NCI-H526 (cell line): ENCODE data around the gene FAM50A.
"Not testable (repeated sequence)": the region's sequence is repeated elsewhere in the genome, so short reads cannot be mapped to it uniquely, and the experiment has no call there.

ENCODE experiments used
- DNase-seq, 2 experiments: peaks; one replicate each; lab custom pipeline; 2025; lab: John Stamatoyannopoulos, UW

The FAM50A gene

DNA sequence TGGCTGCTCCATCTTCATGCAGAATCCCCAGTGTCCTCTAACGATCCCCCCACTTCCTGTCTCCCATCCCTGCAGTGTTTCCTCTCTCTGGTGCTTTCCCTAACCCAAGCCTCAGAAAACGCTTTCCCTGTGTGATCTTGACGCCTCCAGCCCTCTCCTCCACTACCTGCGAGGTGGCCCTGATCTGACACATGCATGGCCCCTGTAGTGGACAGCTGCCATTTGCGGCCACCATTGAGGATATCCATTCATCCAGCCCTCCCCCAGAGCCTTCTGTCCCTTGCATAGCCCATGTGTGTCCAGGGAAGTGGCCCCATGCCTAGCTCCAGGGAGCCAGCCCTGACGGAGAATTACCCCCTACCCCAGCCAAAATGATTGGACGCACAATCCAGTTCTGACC, 39.4 kb downstream of the FAM50A start:
- DNase-seq, result no peak

- DNase-seq, result no peak
Observed at GRCh38 chrX:154484255-154485149, 40.6 kb downstream of the FAM50A start.

DNA sequence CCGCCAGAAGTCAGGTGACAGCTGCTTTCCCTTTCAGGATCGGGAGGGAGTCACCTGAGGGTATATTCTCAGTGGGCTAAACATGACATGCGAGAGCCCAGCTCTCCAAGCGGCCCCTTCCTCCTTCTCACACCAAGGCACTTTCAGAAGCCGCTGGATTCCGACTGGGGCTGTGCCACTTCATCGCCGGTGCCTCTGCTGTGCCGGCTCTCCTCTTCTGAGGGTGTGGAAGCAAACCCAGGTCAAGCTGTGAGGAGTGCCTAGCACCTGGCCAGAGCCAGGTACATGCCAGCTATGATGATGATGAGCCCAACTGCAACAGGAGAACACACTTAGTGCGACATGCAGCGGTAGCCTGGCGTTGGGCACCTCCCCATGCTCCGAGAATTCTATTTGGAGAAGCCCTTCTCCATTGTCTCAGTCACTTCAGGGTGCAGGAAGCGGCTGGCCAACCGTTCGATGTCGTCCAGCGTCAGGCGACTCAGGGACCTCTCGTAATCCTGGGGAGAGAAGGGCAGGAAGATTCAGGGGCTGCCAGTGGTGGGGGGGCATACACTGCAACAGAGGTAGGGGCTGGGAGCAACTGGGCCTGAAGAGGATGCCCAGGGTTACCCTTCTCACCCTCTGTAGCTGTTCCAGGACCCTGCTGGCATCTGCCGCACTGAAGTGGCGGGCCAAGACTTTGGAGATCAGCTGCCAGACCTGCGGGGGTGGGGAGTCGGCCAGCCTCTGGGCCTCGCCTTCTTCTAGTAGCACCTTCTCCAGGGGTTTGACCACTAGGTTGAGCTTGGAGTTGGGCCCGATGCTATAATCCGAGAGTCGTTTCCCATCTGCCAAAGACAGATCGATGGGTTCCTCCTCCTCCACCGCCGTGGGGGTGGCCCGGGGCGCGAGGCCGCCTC, 41.5 kb downstream of the FAM50A start:
- peak in 1 of 2 experiments; percentile 60 for DNase-seq

- DNase-seq, result peak in 1 of 2 experiments; percentile 71
Observed at GRCh38 chrX:154486052-154486395, 42.1 kb downstream of the FAM50A start.

- DNase-seq, result peak; percentile 77 to 92
Observed at GRCh38 chrX:154486396-154487207, 42.7 kb downstream of the FAM50A start, which contains the start of gene UBL4A. UBL4A (minus strand) TSS chrX:154486615; CDS start chrX:154486584, 31 bp downstream.

- DNase-seq, result no peak
Observed at GRCh38 chrX:154487518-154488290, 43.8 kb downstream of the FAM50A start.

DNA sequence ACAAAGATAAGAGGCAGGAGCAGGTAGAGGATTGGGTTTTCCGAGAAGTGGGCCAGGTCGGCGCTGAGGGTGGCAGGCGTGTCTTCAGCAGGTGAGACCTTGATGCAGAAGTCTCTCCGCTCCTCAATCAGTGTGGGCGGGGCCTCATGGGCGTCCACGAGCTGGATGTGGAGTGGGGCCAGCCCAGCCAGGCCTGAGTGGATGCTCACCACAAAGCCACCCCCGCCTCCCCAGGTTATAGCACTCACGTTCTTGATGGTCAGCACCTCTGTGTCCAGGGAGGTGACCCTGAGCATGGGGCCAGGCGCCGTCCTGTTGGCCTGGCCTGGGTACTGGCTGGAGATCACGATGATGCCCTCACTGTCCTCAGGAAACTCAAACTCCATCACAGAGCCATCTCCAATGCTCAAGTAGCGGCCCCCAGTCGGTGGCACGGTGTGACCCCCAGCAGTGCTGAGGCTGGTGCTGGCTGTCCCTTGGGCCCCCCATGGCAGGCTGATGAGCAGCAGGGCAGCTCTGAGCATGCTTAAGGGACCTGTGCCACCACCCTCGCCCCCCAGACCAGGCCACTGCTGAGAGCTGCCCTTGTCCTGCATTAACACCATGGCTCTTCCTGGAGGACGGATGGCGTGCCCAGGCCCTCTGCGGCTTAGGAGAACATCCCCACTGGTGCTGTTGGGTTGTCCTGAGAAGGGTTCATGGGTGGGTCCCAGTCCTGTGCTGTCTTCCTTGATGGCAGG, 44.6 kb downstream of the FAM50A start:
- DNase-seq, result no peak

DNA sequence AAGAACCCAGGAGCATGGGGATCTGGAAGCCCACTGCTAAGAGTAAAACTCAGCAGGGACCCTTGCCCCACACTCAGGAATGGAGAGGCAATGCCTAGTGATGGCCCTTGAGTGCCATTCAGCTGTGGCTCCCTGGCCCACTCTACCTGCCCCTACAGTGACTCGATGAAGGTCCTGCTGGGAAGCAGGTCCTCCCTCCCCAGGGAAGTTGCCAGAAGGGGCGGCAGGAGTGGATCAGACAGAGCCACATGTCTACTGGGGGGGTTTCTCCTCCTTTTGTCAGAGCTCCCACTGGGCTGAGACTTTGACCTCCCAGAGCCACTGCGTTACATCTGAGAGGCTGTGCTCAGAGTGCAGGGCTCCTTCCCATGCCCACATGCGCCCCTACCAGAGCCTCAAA, 45.2 kb downstream of the FAM50A start:
- no peak for DNase-seq

DNA sequence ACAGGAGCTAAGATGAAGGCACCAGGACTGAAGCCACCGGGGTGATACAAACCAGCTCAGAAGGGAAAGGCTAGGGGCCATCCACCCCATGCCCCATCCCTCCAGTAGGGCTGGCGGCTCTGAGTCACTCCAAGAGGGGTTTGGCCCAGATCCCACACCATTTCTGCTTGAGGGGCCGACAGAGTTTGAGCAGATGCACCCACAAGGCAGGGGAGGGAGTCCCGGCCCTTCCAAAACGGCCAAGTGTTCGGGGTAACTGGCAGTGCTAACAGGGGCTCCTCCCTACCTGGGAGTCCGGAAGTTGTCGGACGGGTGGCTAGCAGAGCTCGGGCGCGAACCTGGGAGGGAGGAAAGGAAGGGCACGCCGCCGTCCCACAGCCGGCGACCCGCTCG, 46.1 kb downstream of the FAM50A start:
- peak in 1 of 2 experiments; percentile 50 for DNase-seq

GRCh38 chrX:154490414-154491083, 46.6 kb downstream of the FAM50A start, which contains the start of gene SLC10A3:
SLC10A3 (minus strand) TSS chrX:154490629; CDS start chrX:154488940, 1,689 bp downstream.
- peak; percentile 94 to 99 for DNase-seq

GRCh38 chrX:154494715-154495114, 50.8 kb downstream of the FAM50A start:
- DNase-seq, result no peak

DNA sequence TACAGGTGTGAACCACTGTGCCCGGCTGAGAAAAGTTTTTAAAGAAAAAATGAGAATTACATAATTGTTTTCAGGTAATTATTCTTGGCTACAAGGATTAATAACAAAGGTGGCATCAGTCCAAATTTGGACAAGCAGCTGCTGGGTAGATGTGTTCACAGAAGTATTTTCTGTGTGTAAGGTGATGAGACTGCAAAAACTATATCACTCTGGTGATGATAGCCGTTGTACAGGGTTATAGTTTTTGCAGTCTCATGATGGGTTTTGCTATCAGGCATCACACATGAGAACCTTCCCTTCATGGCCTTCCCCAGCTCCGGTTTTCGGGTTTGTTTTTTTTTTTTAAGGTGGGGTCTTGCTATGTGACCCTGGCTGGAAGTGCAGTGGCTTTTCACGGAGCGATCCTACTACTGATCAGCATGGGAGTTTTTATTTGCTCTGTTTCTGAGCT, 51.6 kb downstream of the FAM50A start:
- no peak for DNase-seq

GRCh38 chrX:154496591-154497137, 52.7 kb downstream of the FAM50A start:
- not testable (repeated sequence) for DNase-seq
